ENCODE results near the gene PFDN4. TPM values are rescaled to one million over a fixed set of nuclear protein-coding genes. Genes with fewer than 3 reads are reported as not detected.

PFDN4 gene
- total RNA-seq, 1 donor from 2014 or later, result 28.4 TPM

DNA sequence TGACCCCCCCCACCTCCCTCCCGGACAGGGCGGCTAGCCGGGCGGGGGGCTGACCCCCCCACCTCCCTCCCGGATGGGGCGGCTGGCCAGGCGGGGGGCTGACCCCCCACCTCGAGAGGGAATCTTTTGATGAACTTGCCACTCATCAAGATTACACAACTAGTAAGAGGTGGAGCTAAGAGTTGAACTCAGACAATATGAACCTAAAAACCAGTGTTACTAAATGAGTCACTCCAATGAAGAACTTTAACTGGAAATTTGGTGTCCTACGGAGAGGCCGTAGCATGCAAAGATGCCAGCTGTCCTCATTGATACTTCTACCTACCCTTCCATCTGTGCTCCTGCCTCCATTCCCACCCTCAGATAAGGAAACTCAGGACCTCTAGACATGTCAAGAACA, 42.8 kb downstream of the PFDN4 start:
- TF ChIP-seq, protein P1, sequence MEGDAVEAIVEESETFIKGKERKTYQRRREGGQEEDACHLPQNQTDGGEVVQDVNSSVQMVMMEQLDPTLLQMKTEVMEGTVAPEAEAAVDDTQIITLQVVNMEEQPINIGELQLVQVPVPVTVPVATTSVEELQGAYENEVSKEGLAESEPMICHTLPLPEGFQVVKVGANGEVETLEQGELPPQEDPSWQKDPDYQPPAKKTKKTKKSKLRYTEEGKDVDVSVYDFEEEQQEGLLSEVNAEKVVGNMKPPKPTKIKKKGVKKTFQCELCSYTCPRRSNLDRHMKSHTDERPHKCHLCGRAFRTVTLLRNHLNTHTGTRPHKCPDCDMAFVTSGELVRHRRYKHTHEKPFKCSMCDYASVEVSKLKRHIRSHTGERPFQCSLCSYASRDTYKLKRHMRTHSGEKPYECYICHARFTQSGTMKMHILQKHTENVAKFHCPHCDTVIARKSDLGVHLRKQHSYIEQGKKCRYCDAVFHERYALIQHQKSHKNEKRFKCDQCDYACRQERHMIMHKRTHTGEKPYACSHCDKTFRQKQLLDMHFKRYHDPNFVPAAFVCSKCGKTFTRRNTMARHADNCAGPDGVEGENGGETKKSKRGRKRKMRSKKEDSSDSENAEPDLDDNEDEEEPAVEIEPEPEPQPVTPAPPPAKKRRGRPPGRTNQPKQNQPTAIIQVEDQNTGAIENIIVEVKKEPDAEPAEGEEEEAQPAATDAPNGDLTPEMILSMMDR (conservative IDR thresholded peaks at IDR 0.05), result no peak
- DNase-seq (ENCODE audit: extremely low spot score, unreplicated experiment), result no peak
- H3K27ac Mint-ChIP-seq, result no peak overlapping the region
- H3K9me3 Mint-ChIP-seq, result peaks cover 4% of the 10 kb centered on the region
- no peaks in the 10 kb centered on the region for H3K36me3 Mint-ChIP-seq
- no peaks in the 10 kb centered on the region for H3K27me3 Mint-ChIP-seq
- no peaks in the 10 kb centered on the region for H3K4me1 Mint-ChIP-seq (ENCODE audit: unreplicated experiment)
- H3K4me3 Mint-ChIP-seq, result no peak overlapping the region

DNA sequence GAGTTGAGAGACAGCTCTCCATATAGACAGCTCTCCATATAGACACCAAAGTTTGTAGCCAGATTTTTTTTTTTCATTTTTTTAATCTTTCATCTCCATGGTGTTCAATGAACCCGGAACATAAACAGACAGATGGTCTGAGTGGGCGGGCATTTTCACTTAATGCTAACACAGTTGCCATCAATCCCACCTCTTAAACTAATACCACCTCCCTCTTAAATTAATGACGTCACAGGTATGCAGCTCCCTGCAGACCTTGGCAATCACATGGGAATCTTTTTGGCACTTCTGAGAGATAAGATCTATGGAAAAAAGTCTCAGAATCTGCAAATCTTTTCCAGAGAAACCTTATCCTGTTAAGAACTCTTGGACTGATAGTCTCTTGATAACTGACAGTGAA, 43.2 kb downstream of the PFDN4 start:
- TF ChIP-seq, protein P1 (conservative IDR thresholded peaks at IDR 0.05), result no peak
- Mint-ChIP-seq H3K4me3 (no peak overlapping the region), H3K36me3 (no peaks in the 10 kb centered on the region), H3K9me3 (peaks cover 4% of the 10 kb centered on the region), H3K4me1 (ENCODE audit: unreplicated experiment) (no peaks in the 10 kb centered on the region), H3K27ac (no peak overlapping the region), H3K27me3 (no peaks in the 10 kb centered on the region)
- DNase-seq (ENCODE audit: extremely low spot score, unreplicated experiment), result no peak

- peaks cover 4% of the 10 kb centered on the region for H3K9me3 Mint-ChIP-seq
- H3K4me3 Mint-ChIP-seq, result no peak overlapping the region
- H3K4me1 Mint-ChIP-seq (ENCODE audit: unreplicated experiment), result no peaks in the 10 kb centered on the region
- H3K27me3 Mint-ChIP-seq, result no peaks in the 10 kb centered on the region
- DNase-seq (ENCODE audit: extremely low spot score, unreplicated experiment), result no peak
- TF ChIP-seq, protein P1 (conservative IDR thresholded peaks at IDR 0.05), result no peak
- H3K27ac Mint-ChIP-seq, result no peak overlapping the region
- H3K36me3 Mint-ChIP-seq, result no peaks in the 10 kb centered on the region
Observed at GRCh38 chr20:54254596-54254995, 46.7 kb downstream of the PFDN4 start.

GRCh38 chr20:54255157-54255556, 47.3 kb downstream of the PFDN4 start:
- peaks cover 4% of the 10 kb centered on the region for H3K9me3 Mint-ChIP-seq
- H3K4me1 Mint-ChIP-seq (ENCODE audit: unreplicated experiment), result no peaks in the 10 kb centered on the region
- no peaks in the 10 kb centered on the region for H3K27me3 Mint-ChIP-seq
- no peak overlapping the region for H3K4me3 Mint-ChIP-seq
- no peak for DNase-seq (ENCODE audit: extremely low spot score, unreplicated experiment)
- TF ChIP-seq, protein P1 (conservative IDR thresholded peaks at IDR 0.05), result no peak
- H3K36me3 Mint-ChIP-seq, result no peaks in the 10 kb centered on the region
- no peak overlapping the region for H3K27ac Mint-ChIP-seq

- TF ChIP-seq, protein P1 (conservative IDR thresholded peaks at IDR 0.05), result no peak
- H3K9me3 Mint-ChIP-seq, result peaks cover under 1% of the 10 kb centered on the region
- no peak overlapping the region for H3K4me3 Mint-ChIP-seq
- no peaks in the 10 kb centered on the region for H3K27me3 Mint-ChIP-seq
- H3K36me3 Mint-ChIP-seq, result no peaks in the 10 kb centered on the region
- no peaks in the 10 kb centered on the region for H3K4me1 Mint-ChIP-seq (ENCODE audit: unreplicated experiment)
- no peak for DNase-seq (ENCODE audit: extremely low spot score, unreplicated experiment)
- no peak overlapping the region for H3K27ac Mint-ChIP-seq
Observed at GRCh38 chr20:54256202-54256601, 48.3 kb downstream of the PFDN4 start.
